Measurements from ENCODE around the gene TBC1D1. TPM values are rescaled to one million over a fixed set of nuclear protein-coding genes. Genes with fewer than 3 reads are reported as not detected.

Gene TBC1D1
- total RNA-seq, 4 donors from 2014 or later, result 111 to 176 (median 142) TPM

- H3K27ac ChIP-seq, result no peak overlapping the region
- H3K4me3 ChIP-seq, result no peak overlapping the region
- H3K9me3 ChIP-seq, result no peaks in the 10 kb centered on the region
- intact Hi-C loops (cut with DNase I; ENCODE audit: low total_unique reads), result no loop called here
- TF ChIP-seq CTCF (IDR thresholded peaks at IDR 0.05 in 4 of 5, conservative IDR thresholded peaks at IDR 0.05 in 1 of 5) (no peak), POLR2A (IDR thresholded peaks at IDR 0.05) (no peak)
- in situ Hi-C loops (cut with MboI; ENCODE audit: low sequenced_read_pairs in 4 of 4), result no loop called here
- no peak for DNase-seq
- no peak for ATAC-seq
- H3K36me3 ChIP-seq, result no peaks in the 10 kb centered on the region
- H3K4me1 ChIP-seq, result peaks cover 0 to 9% of the 10 kb centered on the region in 2 donors
- no peaks in the 10 kb centered on the region for H3K27me3 ChIP-seq
Observed at GRCh38 chr4:37864786-37865185, 26.1 kb upstream of the TBC1D1 start.

GRCh38 chr4:37865450-37865849 is 25.4 kb upstream of the TBC1D1 start:
- no peaks in the 10 kb centered on the region for H3K36me3 ChIP-seq
- H3K4me1 ChIP-seq, result peaks cover 0 to 9% of the 10 kb centered on the region in 2 donors
- no peak overlapping the region for H3K4me3 ChIP-seq
- H3K27me3 ChIP-seq, result no peaks in the 10 kb centered on the region
- no peaks in the 10 kb centered on the region for H3K9me3 ChIP-seq
- DNase-seq (no peak), ATAC-seq (no peak)
- intact Hi-C loops (cut with DNase I; ENCODE audit: low total_unique reads) (no loop called here), in situ Hi-C loops (cut with MboI; ENCODE audit: low sequenced_read_pairs in 4 of 4) (no loop called here)
- H3K27ac ChIP-seq, result no peak overlapping the region
- TF ChIP-seq POLR2A (IDR thresholded peaks at IDR 0.05), result no peak
- TF ChIP-seq CTCF (IDR thresholded peaks at IDR 0.05 in 4 of 5, conservative IDR thresholded peaks at IDR 0.05 in 1 of 5), result no peak

GRCh38 chr4:37867102-37867501 is 23.8 kb upstream of the TBC1D1 start:
- peaks cover 0 to 9% of the 10 kb centered on the region in 2 donors for H3K4me1 ChIP-seq
- ATAC-seq (no peak), DNase-seq (no peak)
- H3K36me3 ChIP-seq, result no peaks in the 10 kb centered on the region
- in situ Hi-C loops (cut with MboI; ENCODE audit: low sequenced_read_pairs in 4 of 4), result no loop called here
- TF ChIP-seq CTCF (IDR thresholded peaks at IDR 0.05 in 4 of 5, conservative IDR thresholded peaks at IDR 0.05 in 1 of 5) (no peak), POLR2A (IDR thresholded peaks at IDR 0.05) (no peak)
- no peak overlapping the region for H3K4me3 ChIP-seq
- H3K27me3 ChIP-seq, result no peaks in the 10 kb centered on the region
- H3K9me3 ChIP-seq, result no peaks in the 10 kb centered on the region
- H3K27ac ChIP-seq, result no peak overlapping the region
- intact Hi-C loops (cut with DNase I; ENCODE audit: low total_unique reads), result no loop called here

- no peaks in the 10 kb centered on the region for H3K36me3 ChIP-seq
- intact Hi-C loops (cut with DNase I; ENCODE audit: low total_unique reads), result no loop called here
- ATAC-seq (no peak), DNase-seq (no peak)
- H3K4me3 ChIP-seq, result no peak overlapping the region
- H3K27me3 ChIP-seq, result no peaks in the 10 kb centered on the region
- H3K27ac ChIP-seq, result no peak overlapping the region
- H3K4me1 ChIP-seq, result peaks cover 0 to 14% of the 10 kb centered on the region in 2 donors
- H3K9me3 ChIP-seq, result no peaks in the 10 kb centered on the region
- TF ChIP-seq POLR2A (IDR thresholded peaks at IDR 0.05), result no peak
- TF ChIP-seq CTCF (IDR thresholded peaks at IDR 0.05 in 4 of 5, conservative IDR thresholded peaks at IDR 0.05 in 1 of 5), result no peak
- in situ Hi-C loops (cut with MboI; ENCODE audit: low sequenced_read_pairs in 4 of 4), result no loop called here
Observed at GRCh38 chr4:37868238-37868637, 22.6 kb upstream of the TBC1D1 start.

- Histone ChIP-seq H3K36me3 (no peaks in the 10 kb centered on the region), H3K9me3 (no peaks in the 10 kb centered on the region), H3K27ac (no peak overlapping the region), H3K4me3 (no peak overlapping the region), H3K4me1 (peaks cover 0 to 15% of the 10 kb centered on the region in 2 donors), H3K27me3 (no peaks in the 10 kb centered on the region)
- TF ChIP-seq CTCF (IDR thresholded peaks at IDR 0.05 in 4 of 5, conservative IDR thresholded peaks at IDR 0.05 in 1 of 5), result no peak
- intact Hi-C loops (cut with DNase I; ENCODE audit: low total_unique reads) (loop anchor here (5.0 kb wide), 1 partner anchor 45 kb away; the partner anchor contains the start of gene PGM2), in situ Hi-C loops (cut with MboI; ENCODE audit: low sequenced_read_pairs in 4 of 4) (no loop called here)
- ATAC-seq (no peak), DNase-seq (no peak)
Observed at GRCh38 chr4:37872310-37872988, 18.4 kb upstream of the TBC1D1 start.
